ENCODE results near the gene GDF2. TPM values are rescaled to one million over a fixed set of nuclear protein-coding genes. Genes with fewer than 3 reads are reported as not detected.

Gene GDF2
- total and polyA plus RNA-seq, 2 experiments from 2014 or later, result not detected

GRCh38 chr10:47331954-47332353, 9.7 kb downstream of the GDF2 start:
- Histone ChIP-seq H3K36me3 (ENCODE audit: low read depth) (no peaks in the 10 kb centered on the region), H3K4me1 (ENCODE audit: insufficient read depth) (no peaks in the 10 kb centered on the region)
- WGBS, 2 experiments (ENCODE audit: low coverage in 1 of 2, low lambda C conversion rate in 2 of 2, missing lambda C conversion rate in 2 of 2), result 39 to 44% methylated on average over 7 of the region's 7 CpGs

DNA sequence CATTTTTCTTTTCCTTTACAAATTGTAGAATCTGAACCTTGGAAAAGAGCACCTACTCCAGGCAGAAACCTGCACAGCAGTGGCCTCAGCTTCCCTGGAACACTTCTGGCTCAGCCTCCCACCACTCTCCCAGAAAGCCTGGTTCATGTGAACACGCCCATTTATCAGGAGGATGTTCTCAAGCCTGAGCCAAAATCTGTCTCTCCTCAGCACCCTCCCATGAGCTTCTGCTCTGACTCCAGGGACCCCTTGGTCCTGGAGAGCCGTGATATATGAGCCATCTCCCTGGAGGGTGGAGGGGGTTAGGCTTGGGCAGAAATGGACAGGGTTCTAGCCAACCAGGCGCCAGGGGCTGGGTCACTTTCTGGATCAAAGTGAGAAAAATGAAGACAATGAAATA, 10.1 kb downstream of the GDF2 start:
- WGBS, 2 experiments (ENCODE audit: low coverage in 1 of 2, low lambda C conversion rate in 2 of 2, missing lambda C conversion rate in 2 of 2), result 7 to 9% methylated on average over 3 of the region's 3 CpGs
- no peaks in the 10 kb centered on the region for H3F3A ChIP-seq (ENCODE audit: insufficient read depth)
- no peak for DNase-seq
- no peaks in the 10 kb centered on the region for H3K4me1 ChIP-seq (ENCODE audit: insufficient read depth)
- no peaks in the 10 kb centered on the region for H3K79me2 ChIP-seq (ENCODE audit: insufficient read depth)
- H4K20me1 ChIP-seq (ENCODE audit: insufficient read depth), result no peaks in the 10 kb centered on the region
- H2AFZ ChIP-seq, result no peak overlapping the region
- H3K9me2 ChIP-seq (ENCODE audit: insufficient read depth), result no peaks in the 10 kb centered on the region
- TF ChIP-seq EZH2 (IDR thresholded peaks at IDR 0.05; ENCODE audit: insufficient read depth, poor library complexity, severe bottlenecking) (no peak), EZH2phosphoT487 (IDR thresholded peaks at IDR 0.05; ENCODE audit: insufficient read depth, low read depth) (no peak)
- no peaks in the 10 kb centered on the region for H3K9me3 ChIP-seq (ENCODE audit: low read depth)
- no peak overlapping the region for H3K4me3 ChIP-seq
- no peaks in the 10 kb centered on the region for H3K36me3 ChIP-seq (ENCODE audit: low read depth)
- in situ Hi-C loops (cut with MboI), result no loop called here
- H3K27ac ChIP-seq, result no peak overlapping the region
- peaks cover 29% of the 10 kb centered on the region for H3K27me3 ChIP-seq (replicated peaks; ENCODE audit: insufficient read depth)
- no peak overlapping the region for H3K9ac ChIP-seq
- no peak overlapping the region for H3K4me2 ChIP-seq (ENCODE audit: unreplicated experiment)

More at GRCh38 chr10:47331954-47332353, 9.7 kb downstream of the GDF2 start:
- H3K4me3 ChIP-seq, result no peak overlapping the region
- H3K9me3 ChIP-seq (ENCODE audit: low read depth), result no peaks in the 10 kb centered on the region
- no peaks in the 10 kb centered on the region for H3K79me2 ChIP-seq (ENCODE audit: insufficient read depth)
- no peaks in the 10 kb centered on the region for H3F3A ChIP-seq (ENCODE audit: insufficient read depth)
- no peak overlapping the region for H2AFZ ChIP-seq
- in situ Hi-C loops (cut with MboI), result no loop called here
- H3K9ac ChIP-seq, result no peak overlapping the region
- peaks cover 29% of the 10 kb centered on the region for H3K27me3 ChIP-seq (replicated peaks; ENCODE audit: insufficient read depth)
- no peaks in the 10 kb centered on the region for H4K20me1 ChIP-seq (ENCODE audit: insufficient read depth)
- no peaks in the 10 kb centered on the region for H3K9me2 ChIP-seq (ENCODE audit: insufficient read depth)
- TF ChIP-seq EZH2 (IDR thresholded peaks at IDR 0.05; ENCODE audit: insufficient read depth, poor library complexity, severe bottlenecking) (no peak), EZH2phosphoT487 (IDR thresholded peaks at IDR 0.05; ENCODE audit: insufficient read depth, low read depth) (no peak)
- no peak overlapping the region for H3K27ac ChIP-seq
- DNase-seq, result no peak
- no peak overlapping the region for H3K4me2 ChIP-seq (ENCODE audit: unreplicated experiment)

- Histone ChIP-seq H3K27me3 (replicated peaks; ENCODE audit: insufficient read depth) (peaks cover 34% of the 10 kb centered on the region), H4K20me1 (ENCODE audit: insufficient read depth) (no peaks in the 10 kb centered on the region), H3K79me2 (ENCODE audit: insufficient read depth) (no peaks in the 10 kb centered on the region), H3K9ac (no peak overlapping the region), H3K4me2 (ENCODE audit: unreplicated experiment) (no peak overlapping the region), H3K27ac (no peak overlapping the region), H3K9me3 (ENCODE audit: low read depth) (no peaks in the 10 kb centered on the region), H3K4me3 (no peak overlapping the region), H3F3A (ENCODE audit: insufficient read depth) (no peaks in the 10 kb centered on the region), H3K36me3 (ENCODE audit: low read depth) (no peaks in the 10 kb centered on the region), H3K9me2 (ENCODE audit: insufficient read depth) (no peaks in the 10 kb centered on the region), H2AFZ (no peak overlapping the region), H3K4me1 (ENCODE audit: insufficient read depth) (no peaks in the 10 kb centered on the region)
- 24 to 27% methylated on average over 3 of the region's 3 CpGs for WGBS, 2 experiments (ENCODE audit: low coverage in 1 of 2, low lambda C conversion rate in 2 of 2, missing lambda C conversion rate in 2 of 2)
- in situ Hi-C loops (cut with MboI), result no loop called here
- peak; percentile 36 for DNase-seq
- no peak for TF ChIP-seq EZH2phosphoT487 (IDR thresholded peaks at IDR 0.05; ENCODE audit: insufficient read depth, low read depth)
- no peak for TF ChIP-seq EZH2 (IDR thresholded peaks at IDR 0.05; ENCODE audit: insufficient read depth, poor library complexity, severe bottlenecking)
Measured at GRCh38 chr10:47332946-47333345, 10.7 kb downstream of the GDF2 start.

DNA sequence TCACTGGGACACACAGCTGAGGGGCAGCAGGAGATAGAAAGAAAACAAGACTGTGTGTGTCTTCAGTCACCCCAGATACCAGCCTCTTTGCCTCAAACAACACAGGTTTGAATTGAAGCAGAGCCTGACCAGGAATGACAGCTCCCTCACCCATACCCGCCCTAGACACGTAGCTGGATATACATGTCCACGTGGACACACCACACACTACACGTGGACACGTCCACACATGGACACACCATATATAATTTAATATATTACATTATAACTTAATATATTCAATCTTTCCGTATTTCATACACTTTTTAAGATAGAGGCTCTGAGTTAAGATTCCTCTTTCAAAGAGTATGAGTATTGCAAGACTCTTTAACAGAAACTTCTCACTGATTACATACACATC, 11.3 kb downstream of the GDF2 start:
- Histone ChIP-seq H3K9me3 (ENCODE audit: low read depth) (no peaks in the 10 kb centered on the region), H4K20me1 (ENCODE audit: insufficient read depth) (no peaks in the 10 kb centered on the region), H3K9me2 (ENCODE audit: insufficient read depth) (no peaks in the 10 kb centered on the region), H3K4me2 (ENCODE audit: unreplicated experiment) (no peak overlapping the region), H3K4me1 (ENCODE audit: insufficient read depth) (no peaks in the 10 kb centered on the region), H3K36me3 (ENCODE audit: low read depth) (no peaks in the 10 kb centered on the region), H3K27ac (no peak overlapping the region), H3K27me3 (replicated peaks; ENCODE audit: insufficient read depth) (peaks cover 39% of the 10 kb centered on the region), H3K79me2 (ENCODE audit: insufficient read depth) (no peaks in the 10 kb centered on the region), H2AFZ (no peak overlapping the region), H3F3A (ENCODE audit: insufficient read depth) (no peaks in the 10 kb centered on the region), H3K4me3 (no peak overlapping the region), H3K9ac (no peak overlapping the region)
- DNase-seq, result no peak
- in situ Hi-C loops (cut with MboI), result no loop called here
- 46 to 48% methylated on average over 6 of the region's 6 CpGs for WGBS, 2 experiments (ENCODE audit: low coverage in 1 of 2, low lambda C conversion rate in 2 of 2, missing lambda C conversion rate in 2 of 2)
- TF ChIP-seq EZH2phosphoT487 (IDR thresholded peaks at IDR 0.05; ENCODE audit: insufficient read depth, low read depth), result no peak
- TF ChIP-seq EZH2 (IDR thresholded peaks at IDR 0.05; ENCODE audit: insufficient read depth, poor library complexity, severe bottlenecking), result no peak

All from GM23248 (cell line).